ENCODE measurements around the gene GNG8. TPM values are rescaled to one million over a fixed set of nuclear protein-coding genes. Genes with fewer than 3 reads are reported as not detected.

The GNG8 gene
- total RNA-seq, 2 experiments from 2014 or later: not detected

DNA sequence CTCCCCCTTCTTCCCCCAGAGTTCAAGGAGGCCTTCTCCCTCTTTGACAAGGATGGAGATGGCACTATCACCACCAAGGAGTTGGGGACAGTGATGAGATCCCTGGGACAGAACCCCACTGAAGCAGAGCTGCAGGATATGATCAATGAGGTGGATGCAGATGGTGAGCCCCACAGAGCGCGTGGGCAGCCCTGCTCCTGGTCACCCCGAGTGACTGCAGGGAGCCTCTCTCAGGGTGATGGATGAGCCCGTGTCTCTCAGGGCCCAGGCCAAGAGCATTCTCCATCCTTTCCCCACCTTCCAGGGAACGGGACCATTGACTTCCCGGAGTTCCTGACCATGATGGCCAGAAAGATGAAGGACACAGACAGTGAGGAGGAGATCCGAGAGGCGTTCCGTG lies 27.8 kb downstream of the GNG8 start:
- Histone ChIP-seq H3K36me3 (ENCODE audit: insufficient read depth, low read length) (peaks cover 61% of the 10 kb centered on the region), H3K4me2 (ENCODE audit: low read length) (no peak overlapping the region), H3K4me3 (ENCODE audit: low read depth, low read length, poor library complexity, severe bottlenecking) (no peak overlapping the region), H3K27ac (ENCODE audit: low read depth, low read length, poor library complexity, severe bottlenecking) (no peak overlapping the region), H3K79me2 (ENCODE audit: insufficient read depth, low read depth, low read length) (peaks cover 21% of the 10 kb centered on the region), H3K4me1 (ENCODE audit: insufficient read depth, low read length, poor library complexity, severe bottlenecking) (peaks cover 38% of the 10 kb centered on the region), H2AFZ (ENCODE audit: low read length) (no peak overlapping the region), H3K9me2 (ENCODE audit: insufficient read depth, low read length) (no peaks in the 10 kb centered on the region), H3K9me3 (ENCODE audit: low read length) (no peaks in the 10 kb centered on the region), H4K20me1 (ENCODE audit: insufficient read depth, low read length) (peaks cover 13% of the 10 kb centered on the region)
- CTCF ChIA-PET (ENCODE audit: unreplicated experiment): no interaction called here
- POLR2A ChIA-PET: no interaction called here
- no peak for DNase-seq (ENCODE audit: low spot score)
- intact Hi-C loops (cut with micrococcal nuclease; ENCODE audit: unreplicated experiment): no loop called here
- TF ChIP-seq EZH2phosphoT487 (IDR thresholded peaks at IDR 0.05; ENCODE audit: borderline replicate concordance, low read depth, low read length) (no peak), CTCF (conservative IDR thresholded peaks at IDR 0.05; ENCODE audit: low read length) (no peak)
- no TSS peak for BruUV-seq (replicated peaks)

GRCh38 chr19:46607448-46607841 lies 28.6 kb downstream of the GNG8 start:
- TF ChIP-seq CTCF (conservative IDR thresholded peaks at IDR 0.05; ENCODE audit: low read length) (no peak), EZH2phosphoT487 (IDR thresholded peaks at IDR 0.05; ENCODE audit: borderline replicate concordance, low read depth, low read length) (no peak)
- Histone ChIP-seq H3K4me1 (ENCODE audit: insufficient read depth, low read length, poor library complexity, severe bottlenecking) (peaks cover 40% of the 10 kb centered on the region), H3K9me2 (ENCODE audit: insufficient read depth, low read length) (no peaks in the 10 kb centered on the region), H2AFZ (ENCODE audit: low read length) (no peak overlapping the region), H3K4me3 (ENCODE audit: low read depth, low read length, poor library complexity, severe bottlenecking) (no peak overlapping the region), H3K79me2 (ENCODE audit: insufficient read depth, low read depth, low read length) (peaks cover 28% of the 10 kb centered on the region), H3K9me3 (ENCODE audit: low read length) (no peaks in the 10 kb centered on the region), H3K27ac (ENCODE audit: low read depth, low read length, poor library complexity, severe bottlenecking) (no peak overlapping the region), H3K4me2 (ENCODE audit: low read length) (no peak overlapping the region), H4K20me1 (ENCODE audit: insufficient read depth, low read length) (peaks cover 17% of the 10 kb centered on the region), H3K36me3 (ENCODE audit: insufficient read depth, low read length) (peaks cover 61% of the 10 kb centered on the region)
- DNase-seq (ENCODE audit: low spot score): no peak
- ChIA-PET CTCF (ENCODE audit: unreplicated experiment) (no interaction called here), POLR2A (no interaction called here)
- BruUV-seq (replicated peaks): no TSS peak
- intact Hi-C loops (cut with micrococcal nuclease; ENCODE audit: unreplicated experiment): no loop called here

GRCh38 chr19:46606681-46607447 lies 29.1 kb downstream of the GNG8 start:
- peaks cover 17% of the 10 kb centered on the region for H4K20me1 ChIP-seq (ENCODE audit: insufficient read depth, low read length)
- no peak overlapping the region for H3K4me3 ChIP-seq (ENCODE audit: low read depth, low read length, poor library complexity, severe bottlenecking)
- POLR2A ChIA-PET: no interaction called here
- H3K79me2 ChIP-seq (ENCODE audit: insufficient read depth, low read depth, low read length): peaks cover 34% of the 10 kb centered on the region
- H2AFZ ChIP-seq (ENCODE audit: low read length): no peak overlapping the region
- CTCF ChIA-PET (ENCODE audit: unreplicated experiment): no interaction called here
- no peak for DNase-seq (ENCODE audit: low spot score)
- no peaks in the 10 kb centered on the region for H3K9me3 ChIP-seq (ENCODE audit: low read length)
- BruUV-seq (replicated peaks): no TSS peak
- H3K4me1 ChIP-seq (ENCODE audit: insufficient read depth, low read length, poor library complexity, severe bottlenecking): peaks cover 37% of the 10 kb centered on the region
- H3K27ac ChIP-seq (ENCODE audit: low read depth, low read length, poor library complexity, severe bottlenecking): no peak overlapping the region
- no peak overlapping the region for H3K4me2 ChIP-seq (ENCODE audit: low read length)
- TF ChIP-seq CTCF (conservative IDR thresholded peaks at IDR 0.05; ENCODE audit: low read length): no peak
- H3K9me2 ChIP-seq (ENCODE audit: insufficient read depth, low read length): no peaks in the 10 kb centered on the region
- H3K36me3 ChIP-seq (ENCODE audit: insufficient read depth, low read length): peaks cover 61% of the 10 kb centered on the region
- intact Hi-C loops (cut with micrococcal nuclease; ENCODE audit: unreplicated experiment): no loop called here

Data from OCI-LY7 (cell line).